Smooth muscle cell (in vitro differentiated cells): Measurements from ENCODE around the gene LRRC14B. TPM values are rescaled to one million over a fixed set of nuclear protein-coding genes. Genes with fewer than 3 reads are reported as not detected.

Experiments
- DNase-seq: peaks from one replicate; lab custom pipeline; 2025; ENCODE audit not compliant: unreplicated experiment; lab: John Stamatoyannopoulos, UW
- H2AFZ ChIP-seq: fragments of 200-600 bp; sonication (generic); 2 replicates; pipeline ENCODE4 v1.6.0; 2016; ENCODE audit warnings: antibody characterized with exemption, low read depth, mild to moderate bottlenecking
- H3F3A ChIP-seq: fragments of 200-600 bp; sonication (generic); 2 replicates; pipeline ENCODE4 v1.6.0; 2017; ENCODE audit warnings: antibody characterized with exemption, low read depth
- H3K27ac ChIP-seq: fragments of 200-600 bp; sonication (generic); 2 replicates; pipeline ENCODE4 v1.5.1; 2016; ENCODE audit warnings: low read depth, mild to moderate bottlenecking
- H3K27me3 ChIP-seq: fragments of 200-600 bp; sonication (generic); 2 replicates; pipeline ENCODE4 v1.6.1; 2016; ENCODE audit warnings: low read depth, mild to moderate bottlenecking
- H3K36me3 ChIP-seq: fragments of 200-600 bp; sonication (generic); 2 replicates; pipeline ENCODE4 v1.5.1; 2016; ENCODE audit warnings: low read depth
- H3K4me1 ChIP-seq: fragments of 200-600 bp; sonication (generic); 2 replicates; pipeline ENCODE4 v1.5.1; 2016; ENCODE audit warnings: low read depth
- H3K4me2 ChIP-seq: fragments of 200-600 bp; sonication (generic); 2 replicates; pipeline ENCODE4 v1.6.0; 2016; ENCODE audit warnings: mild to moderate bottlenecking
- H3K4me3 ChIP-seq: fragments of 200-600 bp; sonication (generic); 2 replicates; pipeline ENCODE4 v1.5.1; 2016; ENCODE audit warnings: mild to moderate bottlenecking
- H3K79me2 ChIP-seq: fragments of 200-600 bp; sonication (generic); 2 replicates; pipeline ENCODE4 v1.6.0; 2016; ENCODE audit warnings: low read depth, mild to moderate bottlenecking
- H3K9ac ChIP-seq: fragments of 200-600 bp; sonication (generic); 2 replicates; pipeline ENCODE4 v1.6.0; 2016; ENCODE audit warnings: low read depth
- H3K9me3 ChIP-seq: fragments of 200-600 bp; sonication (generic); replicated peaks from 2 replicates; pipeline ENCODE4 v1.5.1; 2016; ENCODE audit warnings: low read depth
- H4K20me1 ChIP-seq: fragments of 200-600 bp; sonication (generic); 2 replicates; pipeline ENCODE4 v1.6.0; 2016; ENCODE audit warnings: low read depth
- WGBS: methylation state at CpG from one replicate; pipeline ENCODE4 v1.1.7; 2016; ENCODE audit warnings: low lambda C conversion rate; 5-methylcytosine and 5-hydroxymethylcytosine counted together
- polyA plus RNA-seq: library from polyadenylated mRNA; unstranded; fragments of >200 nt; fragmentation: Nextera tagmentation; extraction: Ambion mirVana; gene quantifications from 2 replicates; pipeline ENCODE4 v1.2.1, GENCODE V29; 2016
- total RNA-seq: library from RNA; depleted of rRNA; stranded (reverse); fragments of >200 nt; gene quantifications from 2 replicates; pipeline ENCODE4 v1.2.3, GENCODE V29; 2014
- TF ChIP-seq, protein P1 (sequence below): fragments of 200-600 bp; sonication (generic); IDR thresholded peaks from 2 replicates; pipeline ENCODE4 v1.5.1; 2017; ENCODE audit warnings: borderline replicate concordance, mild to moderate bottlenecking, antibody characterized with exemption; ENCODE audit not compliant: insufficient read depth, poor library complexity, severe bottlenecking

Gene LRRC14B
- total and polyA plus RNA-seq, 2 experiments from 2014 or later: not detected

DNA sequence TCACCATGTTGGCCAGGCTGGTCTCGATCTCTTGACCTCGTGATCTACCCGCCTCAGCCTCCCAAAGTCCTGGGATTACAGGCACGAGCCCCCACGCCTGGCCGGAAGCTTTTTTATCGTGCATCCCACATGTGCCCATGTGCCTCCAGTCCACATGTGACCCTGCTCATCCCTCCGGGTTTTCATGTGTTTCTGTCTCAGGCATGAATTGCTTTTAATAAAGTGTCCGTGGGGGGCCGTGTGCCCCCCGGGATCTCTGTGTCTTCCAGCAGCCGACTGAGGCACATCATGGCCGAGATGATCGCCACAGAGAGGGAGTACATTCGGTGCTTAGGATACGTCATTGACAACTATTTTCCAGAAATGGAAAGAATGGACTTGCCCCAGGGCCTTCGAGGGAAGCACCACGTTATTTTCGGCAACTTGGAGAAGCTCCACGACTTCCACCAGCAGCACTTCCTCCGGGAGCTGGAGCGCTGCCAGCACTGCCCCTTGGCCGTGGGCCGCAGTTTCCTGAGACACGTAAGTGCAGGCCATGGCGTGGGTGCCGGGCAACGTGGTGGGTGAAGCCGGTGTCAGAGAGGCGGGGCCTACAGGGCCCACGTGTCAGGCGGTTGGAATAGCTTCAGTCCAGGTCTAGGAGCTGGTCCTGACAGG, 22.1 kb upstream of the LRRC14B start:
- Histone ChIP-seq H3K79me2 (no peaks in the 10 kb centered on the region), H3K9ac (no peak overlapping the region), H4K20me1 (no peaks in the 10 kb centered on the region), H3K9me3 (no peaks in the 10 kb centered on the region), H2AFZ (no peak overlapping the region), H3K4me3 (no peak overlapping the region), H3K27me3 (no peaks in the 10 kb centered on the region), H3K27ac (peak overlapping the region; percentile 92), H3K4me2 (no peak overlapping the region), H3F3A (no peaks in the 10 kb centered on the region), H3K36me3 (no peaks in the 10 kb centered on the region), H3K4me1 (no peaks in the 10 kb centered on the region)
- TF ChIP-seq, protein P1, sequence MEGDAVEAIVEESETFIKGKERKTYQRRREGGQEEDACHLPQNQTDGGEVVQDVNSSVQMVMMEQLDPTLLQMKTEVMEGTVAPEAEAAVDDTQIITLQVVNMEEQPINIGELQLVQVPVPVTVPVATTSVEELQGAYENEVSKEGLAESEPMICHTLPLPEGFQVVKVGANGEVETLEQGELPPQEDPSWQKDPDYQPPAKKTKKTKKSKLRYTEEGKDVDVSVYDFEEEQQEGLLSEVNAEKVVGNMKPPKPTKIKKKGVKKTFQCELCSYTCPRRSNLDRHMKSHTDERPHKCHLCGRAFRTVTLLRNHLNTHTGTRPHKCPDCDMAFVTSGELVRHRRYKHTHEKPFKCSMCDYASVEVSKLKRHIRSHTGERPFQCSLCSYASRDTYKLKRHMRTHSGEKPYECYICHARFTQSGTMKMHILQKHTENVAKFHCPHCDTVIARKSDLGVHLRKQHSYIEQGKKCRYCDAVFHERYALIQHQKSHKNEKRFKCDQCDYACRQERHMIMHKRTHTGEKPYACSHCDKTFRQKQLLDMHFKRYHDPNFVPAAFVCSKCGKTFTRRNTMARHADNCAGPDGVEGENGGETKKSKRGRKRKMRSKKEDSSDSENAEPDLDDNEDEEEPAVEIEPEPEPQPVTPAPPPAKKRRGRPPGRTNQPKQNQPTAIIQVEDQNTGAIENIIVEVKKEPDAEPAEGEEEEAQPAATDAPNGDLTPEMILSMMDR: no peak
- 90% methylated on average over 32 of the region's 32 CpGs for WGBS
- DNase-seq: no peak

DNA sequence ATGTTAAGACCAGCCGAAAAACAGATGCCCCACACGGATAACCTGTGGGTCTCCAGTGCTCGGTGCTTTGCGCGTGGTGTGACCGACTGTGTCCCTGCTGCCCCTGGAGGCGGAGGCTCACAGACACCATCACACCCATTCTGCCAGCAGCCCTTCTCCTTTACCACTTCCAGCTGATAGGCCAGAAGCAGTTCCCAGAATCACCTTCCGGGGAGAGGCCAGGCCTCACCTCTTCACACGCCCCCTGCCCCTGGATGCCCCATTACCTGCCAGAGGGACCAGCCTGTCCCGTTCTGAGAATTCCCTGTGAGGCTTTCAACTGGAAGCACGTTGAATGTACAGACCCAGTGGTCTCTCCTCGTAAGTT, 21.6 kb upstream of the LRRC14B start:
- no peak overlapping the region for H3K9ac ChIP-seq
- H4K20me1 ChIP-seq: no peaks in the 10 kb centered on the region
- no peaks in the 10 kb centered on the region for H3F3A ChIP-seq
- H3K27ac ChIP-seq: no peak overlapping the region
- no peak for DNase-seq
- no peak overlapping the region for H3K4me3 ChIP-seq
- H2AFZ ChIP-seq: no peak overlapping the region
- no peak overlapping the region for H3K4me2 ChIP-seq
- no peaks in the 10 kb centered on the region for H3K79me2 ChIP-seq
- WGBS: 95% methylated on average over 12 of the region's 12 CpGs
- H3K27me3 ChIP-seq: no peaks in the 10 kb centered on the region
- TF ChIP-seq, protein P1: no peak
- no peaks in the 10 kb centered on the region for H3K9me3 ChIP-seq
- H3K36me3 ChIP-seq: no peaks in the 10 kb centered on the region
- H3K4me1 ChIP-seq: no peaks in the 10 kb centered on the region

DNA sequence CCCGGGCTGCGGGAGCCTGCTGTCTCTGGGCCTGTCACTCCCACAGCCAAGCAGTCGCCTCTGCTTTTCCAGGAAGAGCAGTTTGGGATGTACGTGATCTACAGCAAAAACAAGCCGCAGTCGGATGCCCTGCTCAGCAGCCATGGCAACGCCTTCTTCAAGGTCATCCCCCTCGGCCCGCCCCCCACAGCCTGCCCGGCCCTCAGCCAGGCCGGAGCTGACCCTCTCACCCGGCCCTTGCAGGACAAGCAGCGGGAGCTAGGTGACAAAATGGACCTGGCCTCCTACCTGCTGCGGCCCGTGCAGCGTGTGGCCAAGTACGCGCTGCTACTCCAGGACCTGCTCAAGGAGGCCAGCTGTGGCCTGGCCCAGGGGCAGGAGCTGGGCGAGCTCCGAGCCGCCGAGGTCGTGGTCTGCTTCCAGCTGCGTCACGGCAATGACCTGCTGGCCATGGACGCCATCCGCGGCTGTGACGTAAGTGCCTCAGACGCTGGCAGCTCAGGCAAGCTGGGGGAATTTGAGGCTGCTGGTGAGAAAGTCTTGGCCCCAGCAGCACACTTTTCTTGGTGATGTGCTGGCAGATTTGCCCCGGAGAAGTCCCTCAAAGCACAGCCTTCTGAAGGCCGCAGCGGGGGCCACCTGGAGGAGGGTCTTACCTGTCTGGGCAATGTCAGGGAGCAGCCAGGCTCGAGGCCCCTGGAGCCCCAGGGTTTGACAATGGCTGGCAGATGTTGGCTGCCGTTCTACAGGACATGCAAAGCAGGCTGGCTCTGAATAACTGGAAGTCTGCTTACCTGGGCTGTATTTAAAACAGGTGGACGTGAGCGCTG, 20.1 kb upstream of the LRRC14B start:
- 96% methylated on average over 35 of the region's 37 CpGs for WGBS
- H3K4me2 ChIP-seq: no peak overlapping the region
- no peaks in the 10 kb centered on the region for H3K9me3 ChIP-seq
- H3K4me1 ChIP-seq: no peaks in the 10 kb centered on the region
- no peak overlapping the region for H2AFZ ChIP-seq
- no peaks in the 10 kb centered on the region for H3K79me2 ChIP-seq
- no peak overlapping the region for H3K4me3 ChIP-seq
- H3K27ac ChIP-seq: no peak overlapping the region
- no peak overlapping the region for H3K9ac ChIP-seq
- no peaks in the 10 kb centered on the region for H3F3A ChIP-seq
- TF ChIP-seq, protein P1: no peak
- no peaks in the 10 kb centered on the region for H3K27me3 ChIP-seq
- no peak for DNase-seq
- H3K36me3 ChIP-seq: no peaks in the 10 kb centered on the region
- no peaks in the 10 kb centered on the region for H4K20me1 ChIP-seq
